ENCODE data around the gene PDXDC1.
"Not testable (repeated sequence)": the region's sequence is repeated elsewhere in the genome, so short reads cannot be mapped to it uniquely, and the experiment has no call there.

- TF ChIP-seq, protein P1, sequence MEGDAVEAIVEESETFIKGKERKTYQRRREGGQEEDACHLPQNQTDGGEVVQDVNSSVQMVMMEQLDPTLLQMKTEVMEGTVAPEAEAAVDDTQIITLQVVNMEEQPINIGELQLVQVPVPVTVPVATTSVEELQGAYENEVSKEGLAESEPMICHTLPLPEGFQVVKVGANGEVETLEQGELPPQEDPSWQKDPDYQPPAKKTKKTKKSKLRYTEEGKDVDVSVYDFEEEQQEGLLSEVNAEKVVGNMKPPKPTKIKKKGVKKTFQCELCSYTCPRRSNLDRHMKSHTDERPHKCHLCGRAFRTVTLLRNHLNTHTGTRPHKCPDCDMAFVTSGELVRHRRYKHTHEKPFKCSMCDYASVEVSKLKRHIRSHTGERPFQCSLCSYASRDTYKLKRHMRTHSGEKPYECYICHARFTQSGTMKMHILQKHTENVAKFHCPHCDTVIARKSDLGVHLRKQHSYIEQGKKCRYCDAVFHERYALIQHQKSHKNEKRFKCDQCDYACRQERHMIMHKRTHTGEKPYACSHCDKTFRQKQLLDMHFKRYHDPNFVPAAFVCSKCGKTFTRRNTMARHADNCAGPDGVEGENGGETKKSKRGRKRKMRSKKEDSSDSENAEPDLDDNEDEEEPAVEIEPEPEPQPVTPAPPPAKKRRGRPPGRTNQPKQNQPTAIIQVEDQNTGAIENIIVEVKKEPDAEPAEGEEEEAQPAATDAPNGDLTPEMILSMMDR (IDR thresholded peaks at IDR 0.05 in 2 of 3, conservative IDR thresholded peaks at IDR 0.05 in 1 of 3; ENCODE audit: borderline replicate concordance in 1 of 3, insufficient read depth in 1 of 3, low read depth in 2 of 3, low read length in 2 of 3) = not testable (repeated sequence)
- not testable (repeated sequence) for TF ChIP-seq POLR2A (IDR thresholded peaks at IDR 0.05; ENCODE audit: borderline replicate concordance, extremely low read depth, insufficient read depth, insufficient read length); EZH2phosphoT487 (IDR thresholded peaks at IDR 0.05; ENCODE audit: borderline replicate concordance)
These were observed 4.1 kb downstream of the PDXDC1 start for GRCh38 chr16:14978908-14979307.
